Fibroblast of mammary gland (primary cell): Measurements from ENCODE around the gene MCMBP.
"Not testable (repeated sequence)": the region's sequence is repeated elsewhere in the genome, so short reads cannot be mapped to it uniquely, and the experiment has no call there.

Experiments used
- DNase-seq: peaks from one replicate; pipeline ENCODE4 v3.0.0-alpha.2; 2010; ENCODE audit warnings: low read depth
- H3K4me3 ChIP-seq: 2 replicates; pipeline ENCODE4 v1.5.1; 2011; ENCODE audit warnings: low read depth, mild to moderate bottlenecking, low read length, moderate library complexity; ENCODE audit not compliant: control insufficient read depth
- CTCF ChIP-seq: conservative IDR thresholded peaks from 2 replicates; pipeline ENCODE4 v1.5.1; 2011; ENCODE audit warnings: low read depth, low read length, inconsistent platforms; ENCODE audit not compliant: control insufficient read depth, insufficient read depth

Gene MCMBP

GRCh38 chr10:119871881-119872609 lies 598 bp downstream of the MCMBP start:
- DNase-seq = peak; percentile 25
- TF ChIP-seq CTCF = no peak

DNA sequence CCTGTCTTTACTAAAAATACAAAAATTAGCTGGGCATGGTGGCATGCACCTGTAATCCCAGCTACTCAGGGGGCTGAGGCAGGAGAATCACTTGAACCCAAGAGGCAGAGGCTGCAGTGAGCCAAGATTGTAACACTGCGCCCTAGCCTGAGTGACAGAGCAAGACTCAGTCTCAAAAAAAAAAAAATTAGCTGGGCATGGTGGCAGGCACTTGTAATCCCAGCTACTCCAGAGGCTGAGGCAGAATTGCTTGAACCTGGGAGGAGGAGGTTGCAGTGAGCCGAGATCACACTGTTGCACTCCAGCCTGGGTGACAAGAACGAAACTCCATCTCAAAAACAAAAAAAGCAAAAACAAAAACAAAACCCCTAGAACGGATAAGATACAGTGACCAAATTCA lies 3.2 kb downstream of the MCMBP start:
- not testable (repeated sequence) for DNase-seq

More at GRCh38 chr10:119871881-119872609, 598 bp downstream of the MCMBP start:
- peak overlapping the region; percentile 75 for H3K4me3 ChIP-seq

GRCh38 chr10:119867317-119867716 lies 5.3 kb downstream of the MCMBP start:
- TF ChIP-seq CTCF = no peak
- no peak for DNase-seq
- no peak overlapping the region for H3K4me3 ChIP-seq

More for the DNA sequence above, 3.2 kb downstream of the MCMBP start:
- not testable (repeated sequence) for H3K4me3 ChIP-seq

- no peak for TF ChIP-seq CTCF
- no peak for DNase-seq
- no peak overlapping the region for H3K4me3 ChIP-seq
Observed at GRCh38 chr10:119865699-119866240, 6.9 kb downstream of the MCMBP start.

DNA sequence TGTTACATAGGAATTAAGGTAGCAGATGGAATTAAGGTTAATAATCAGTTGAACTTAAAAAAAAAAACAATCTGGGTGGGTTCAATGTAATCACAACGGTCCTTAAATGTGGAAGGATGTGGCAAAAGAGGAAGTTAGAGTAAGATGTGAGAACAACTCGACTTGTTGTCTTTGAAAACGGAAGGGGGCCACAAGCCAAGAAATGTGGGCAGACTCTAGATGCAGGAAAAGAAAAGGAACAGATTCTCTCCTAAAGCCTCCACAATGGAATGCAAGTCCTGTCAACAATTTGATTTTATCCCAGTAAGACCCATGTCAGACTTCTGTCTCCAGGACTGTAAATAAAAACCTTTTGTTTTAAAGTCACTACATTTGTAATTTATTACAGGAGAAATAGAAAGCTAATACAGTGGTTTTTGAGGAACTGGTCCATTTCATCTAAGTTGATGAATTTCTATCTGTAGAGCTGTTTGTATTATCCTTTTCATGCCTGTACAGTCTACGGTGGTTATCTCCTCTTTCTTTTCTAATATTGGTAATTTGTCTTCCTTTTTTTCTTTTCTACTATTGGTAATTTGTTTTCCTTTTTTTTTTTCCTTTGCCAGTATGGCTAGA lies 8.6 kb downstream of the MCMBP start:
- no peak overlapping the region for H3K4me3 ChIP-seq
- no peak for DNase-seq
- no peak for TF ChIP-seq CTCF

DNA sequence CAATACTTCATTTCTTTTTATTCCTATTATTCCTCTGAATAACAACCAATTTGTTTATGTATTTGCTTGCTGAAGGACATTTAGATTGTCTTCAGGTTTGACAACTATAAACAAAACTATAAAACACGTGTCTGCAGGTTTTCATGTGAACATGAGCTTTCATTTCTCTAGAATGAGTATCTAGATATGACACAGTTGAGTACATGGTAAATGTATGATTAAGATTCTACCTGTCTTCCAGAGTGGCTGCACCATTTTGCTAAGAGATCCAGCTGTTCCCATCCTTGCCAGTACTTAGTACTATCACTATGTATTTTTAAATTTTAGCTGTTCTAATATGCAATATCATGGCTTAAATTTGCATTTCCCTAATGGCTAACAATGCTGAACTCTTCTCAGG lies 10.1 kb downstream of the MCMBP start:
- DNase-seq = no peak
- no peak overlapping the region for H3K4me3 ChIP-seq
- TF ChIP-seq CTCF = no peak

GRCh38 chr10:119860866-119861607 lies 11.6 kb downstream of the MCMBP start:
- no peak for TF ChIP-seq CTCF
- DNase-seq = peak; percentile 26
- H3K4me3 ChIP-seq = no peak overlapping the region
